Measurements from ENCODE around the gene PALD1.

DNA sequence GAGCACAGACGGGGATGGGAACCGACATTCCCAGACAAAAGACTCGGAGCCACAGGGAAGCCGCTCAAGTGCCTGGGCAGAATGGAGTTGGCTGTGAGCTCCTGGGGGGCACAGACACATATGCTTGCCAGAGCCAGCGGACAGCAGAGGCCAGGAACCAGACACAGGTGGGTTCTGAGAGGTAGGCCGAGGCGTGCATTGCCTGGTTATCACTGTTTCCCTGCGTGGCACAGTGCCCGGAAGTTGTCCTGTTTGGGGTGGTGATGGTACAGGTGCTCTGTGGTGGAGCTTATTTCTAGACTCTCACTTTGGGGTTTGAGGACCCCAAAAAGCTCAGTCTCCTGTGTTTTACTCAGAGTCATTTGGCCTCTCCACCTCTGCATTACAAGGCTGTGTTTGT, 2.5 kb downstream of the PALD1 start:
- no peak for TF ChIP-seq POLR2A (IDR thresholded peaks at IDR 0.05; ENCODE audit: low read length)
- TF ChIP-seq CHD2 (IDR thresholded peaks at IDR 0.05; ENCODE audit: low read length, partially characterized antibody), result no peak
- no peak for TF ChIP-seq NPAS2 (CRISPR knock-in tag; IDR thresholded peaks at IDR 0.05; ENCODE audit: borderline replicate concordance)
- TF ChIP-seq, protein P1, sequence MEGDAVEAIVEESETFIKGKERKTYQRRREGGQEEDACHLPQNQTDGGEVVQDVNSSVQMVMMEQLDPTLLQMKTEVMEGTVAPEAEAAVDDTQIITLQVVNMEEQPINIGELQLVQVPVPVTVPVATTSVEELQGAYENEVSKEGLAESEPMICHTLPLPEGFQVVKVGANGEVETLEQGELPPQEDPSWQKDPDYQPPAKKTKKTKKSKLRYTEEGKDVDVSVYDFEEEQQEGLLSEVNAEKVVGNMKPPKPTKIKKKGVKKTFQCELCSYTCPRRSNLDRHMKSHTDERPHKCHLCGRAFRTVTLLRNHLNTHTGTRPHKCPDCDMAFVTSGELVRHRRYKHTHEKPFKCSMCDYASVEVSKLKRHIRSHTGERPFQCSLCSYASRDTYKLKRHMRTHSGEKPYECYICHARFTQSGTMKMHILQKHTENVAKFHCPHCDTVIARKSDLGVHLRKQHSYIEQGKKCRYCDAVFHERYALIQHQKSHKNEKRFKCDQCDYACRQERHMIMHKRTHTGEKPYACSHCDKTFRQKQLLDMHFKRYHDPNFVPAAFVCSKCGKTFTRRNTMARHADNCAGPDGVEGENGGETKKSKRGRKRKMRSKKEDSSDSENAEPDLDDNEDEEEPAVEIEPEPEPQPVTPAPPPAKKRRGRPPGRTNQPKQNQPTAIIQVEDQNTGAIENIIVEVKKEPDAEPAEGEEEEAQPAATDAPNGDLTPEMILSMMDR (IDR thresholded peaks at IDR 0.05), result no peak
- TF ChIP-seq FOSB (CRISPR knock-in tag; IDR thresholded peaks at IDR 0.05), result no peak
- no peak for TF ChIP-seq RNF2 (IDR thresholded peaks at IDR 0.05; ENCODE audit: borderline replicate concordance, low read depth)

Data from A549 (cell line).